ENCODE measurements around the gene USP37.

GRCh38 chr2:218406949-218407618, 161.1 kb downstream of the USP37 start:
- TF ChIP-seq EZH2 (IDR thresholded peaks at IDR 0.05; ENCODE audit: borderline replicate concordance, low read depth, low read length, poor library complexity, severe bottlenecking) (no peak), CTCF (conservative IDR thresholded peaks at IDR 0.05; ENCODE audit: low read depth, low read length) (no peak)

All from A673 (cell line).